Neural progenitor cell (in vitro differentiated cells): ENCODE measurements around the gene MIR17HG. TPM values are rescaled to one million over a fixed set of nuclear protein-coding genes. Genes with fewer than 3 reads are reported as not detected.
A peak's percentile ranks its signal among the peaks of the same experiment; 100 is the strongest.

ENCODE experiments used
- DNase-seq: peaks from one replicate; pipeline ENCODE4 v3.0.0-alpha.2; 2016; ENCODE audit warnings: low spot score
- H2AFZ ChIP-seq: fragments of 200-600 bp; sonication (generic); replicated peaks from 2 replicates; pipeline ENCODE4 v1.6.1; 2016; ENCODE audit warnings: antibody characterized with exemption
- H3F3A ChIP-seq: fragments of 200-600 bp; sonication (generic); 2 replicates; pipeline ENCODE4 v1.6.1; 2016; ENCODE audit warnings: antibody characterized with exemption, low read depth
- H3K27ac ChIP-seq: fragments of 200-600 bp; sonication (generic); 2 replicates; pipeline ENCODE4 v1.5.1; 2016; ENCODE audit warnings: mild to moderate bottlenecking
- H3K27me3 ChIP-seq: fragments of 200-600 bp; sonication (generic); 2 replicates; pipeline ENCODE4 v1.6.1; 2016; ENCODE audit warnings: mild to moderate bottlenecking, moderate library complexity
- H3K36me3 ChIP-seq: fragments of 200-600 bp; sonication (generic); 2 replicates; pipeline ENCODE4 v1.5.1; 2016
- H3K4me1 ChIP-seq: fragments of 200-600 bp; sonication (generic); 2 replicates; pipeline ENCODE4 v1.6.1; 2016; ENCODE audit warnings: mixed run types
- H3K4me2 ChIP-seq: fragments of 200-600 bp; sonication (generic); 2 replicates; pipeline ENCODE4 v1.6.1; 2016
- H3K4me3 ChIP-seq: fragments of 200-600 bp; sonication (generic); 2 replicates; pipeline ENCODE4 v1.5.1; 2016
- H3K79me2 ChIP-seq: fragments of 200-600 bp; sonication (generic); 2 replicates; pipeline ENCODE4 v1.6.1; 2016; ENCODE audit warnings: low read depth
- H3K9ac ChIP-seq: fragments of 200-600 bp; sonication (generic); 2 replicates; pipeline ENCODE4 v1.6.1; 2016
- H3K9me3 ChIP-seq: fragments of 200-600 bp; sonication (generic); 2 replicates; pipeline ENCODE4 v1.5.1; 2016; ENCODE audit warnings: low read depth
- H4K20me1 ChIP-seq: fragments of 200-600 bp; sonication (generic); 2 replicates; pipeline ENCODE4 v1.6.1; 2016; ENCODE audit warnings: low read depth
- H3K27ac Mint-ChIP-seq: 3 replicates; pipeline ENCODE4 v1.8.0; 2021; ENCODE audit warnings: mixed read lengths
- H3K27me3 Mint-ChIP-seq: 2 replicates; pipeline ENCODE4 v1.8.0; 2022; ENCODE audit warnings: low read depth, mild to moderate bottlenecking, inconsistent platforms, moderate library complexity, mixed read lengths; ENCODE audit not compliant: insufficient read depth
- H3K36me3 Mint-ChIP-seq: 3 replicates; pipeline ENCODE4 v1.8.0; 2021; ENCODE audit warnings: mixed read lengths
- H3K4me1 Mint-ChIP-seq: 3 replicates; pipeline ENCODE4 v1.8.0; 2021; ENCODE audit warnings: mixed read lengths
- H3K4me3 Mint-ChIP-seq: 3 replicates; pipeline ENCODE4 v1.8.0; 2021; ENCODE audit warnings: mild to moderate bottlenecking, moderate library complexity, mixed read lengths
- H3K9me3 Mint-ChIP-seq: 3 replicates; pipeline ENCODE4 v1.8.0; 2020; ENCODE audit warnings: mixed read lengths
- CTCF ChIP-seq: fragments of 200-600 bp; sonication (generic); IDR thresholded peaks from 2 replicates; pipeline ENCODE4 v1.5.1; 2017; ENCODE audit warnings: antibody characterized with exemption, mild to moderate bottlenecking
- EZH2 ChIP-seq: fragments of 200-600 bp; sonication (generic); IDR thresholded peaks from 2 replicates; pipeline ENCODE4 v1.6.1; 2017; ENCODE audit warnings: antibody characterized with exemption, mild to moderate bottlenecking, moderate library complexity
- EZH2phosphoT487 ChIP-seq: fragments of 200-600 bp; sonication (generic); IDR thresholded peaks from 2 replicates; pipeline ENCODE4 v1.6.1; 2017; ENCODE audit warnings: antibody characterized with exemption
- total RNA-seq: library from RNA; depleted of rRNA; stranded (reverse); fragments of >200 nt; gene quantifications from 2 replicates; pipeline ENCODE4 v1.2.3, GENCODE V29; 2015; ENCODE audit warnings: low replicate concordance

MIR17HG gene
- total RNA-seq, 1 donor from 2014 or later, result 69.7 TPM

- Histone ChIP-seq H3F3A (peaks cover 90% of the 10 kb centered on the region), H3K9ac (no peak overlapping the region), H3K4me2 (no peak overlapping the region), H3K79me2 (peaks cover 18% of the 10 kb centered on the region), H3K27me3 (no peaks in the 10 kb centered on the region), H3K36me3 (peaks cover 12% of the 10 kb centered on the region), H3K4me1 (no peaks in the 10 kb centered on the region), H4K20me1 (peaks cover 58% of the 10 kb centered on the region), H3K27ac (peak overlapping the region; percentile 80), H2AFZ (no peak overlapping the region), H3K4me3 (no peak overlapping the region), H3K9me3 (no peaks in the 10 kb centered on the region)
- Mint-ChIP-seq H3K27me3 (peaks cover 2% of the 10 kb centered on the region), H3K9me3 (no peaks in the 10 kb centered on the region), H3K36me3 (peaks cover 18% of the 10 kb centered on the region), H3K27ac (no peak overlapping the region), H3K4me1 (no peaks in the 10 kb centered on the region), H3K4me3 (no peak overlapping the region)
- TF ChIP-seq EZH2, result no peak
- no peak for TF ChIP-seq CTCF
- no peak for DNase-seq
Observed at GRCh38 chr13:91359631-91360030, 12.1 kb downstream of the MIR17HG start.

GRCh38 chr13:91360246-91360751 lies 12.8 kb downstream of the MIR17HG start:
- DNase-seq, result no peak
- H3K4me1 Mint-ChIP-seq, result no peaks in the 10 kb centered on the region
- no peaks in the 10 kb centered on the region for H3K27me3 ChIP-seq
- H3K36me3 Mint-ChIP-seq, result peaks cover 17% of the 10 kb centered on the region
- no peaks in the 10 kb centered on the region for H3K9me3 Mint-ChIP-seq
- peaks cover 52% of the 10 kb centered on the region for H4K20me1 ChIP-seq
- no peaks in the 10 kb centered on the region for H3K9me3 ChIP-seq
- no peak for TF ChIP-seq EZH2
- TF ChIP-seq CTCF, result no peak
- no peak for TF ChIP-seq EZH2phosphoT487
- no peak overlapping the region for H3K4me3 ChIP-seq
- H2AFZ ChIP-seq, result no peak overlapping the region
- no peak overlapping the region for H3K9ac ChIP-seq
- peaks cover 90% of the 10 kb centered on the region for H3F3A ChIP-seq
- H3K27ac ChIP-seq, result peak overlapping the region; percentile 80
- H3K27ac Mint-ChIP-seq, result peak overlapping the region; percentile 8
- peaks cover 5% of the 10 kb centered on the region for H3K36me3 ChIP-seq
- H3K4me3 Mint-ChIP-seq, result no peak overlapping the region
- no peak overlapping the region for H3K4me2 ChIP-seq
- peaks cover 2% of the 10 kb centered on the region for H3K27me3 Mint-ChIP-seq
- H3K79me2 ChIP-seq, result peaks cover 12% of the 10 kb centered on the region
- no peaks in the 10 kb centered on the region for H3K4me1 ChIP-seq

- Mint-ChIP-seq H3K4me3 (no peak overlapping the region), H3K27ac (no peak overlapping the region), H3K27me3 (peaks cover 2% of the 10 kb centered on the region), H3K4me1 (no peaks in the 10 kb centered on the region), H3K9me3 (no peaks in the 10 kb centered on the region), H3K36me3 (peaks cover 12% of the 10 kb centered on the region)
- Histone ChIP-seq H3K4me1 (no peaks in the 10 kb centered on the region), H3K9ac (no peak overlapping the region), H3K27me3 (no peaks in the 10 kb centered on the region), H3K4me3 (no peak overlapping the region), H2AFZ (no peak overlapping the region), H3K27ac (peak overlapping the region; percentile 19), H3F3A (peaks cover 80% of the 10 kb centered on the region), H4K20me1 (peaks cover 37% of the 10 kb centered on the region), H3K9me3 (no peaks in the 10 kb centered on the region), H3K36me3 (no peaks in the 10 kb centered on the region), H3K4me2 (no peak overlapping the region), H3K79me2 (no peaks in the 10 kb centered on the region)
- TF ChIP-seq EZH2, result no peak
- no peak for TF ChIP-seq CTCF
- no peak for TF ChIP-seq EZH2phosphoT487
- DNase-seq, result no peak
Observed at GRCh38 chr13:91361755-91362271, 14.3 kb downstream of the MIR17HG start.
